B cell (primary cell): ENCODE data around the gene FMC1.

Source experiments
- CTCF ChIP-seq: fragments of 200-600 bp; IDR thresholded peaks from one replicate; pipeline ENCODE4 v1.8.0; 2022; ENCODE audit warnings: antibody characterized with exemption, mild to moderate bottlenecking
- EZH2 ChIP-seq: IDR thresholded peaks from 2 replicates; pipeline ENCODE4 v1.6.1; 2012; ENCODE audit warnings: borderline replicate concordance, low read depth, mild to moderate bottlenecking, moderate library complexity, low read length; ENCODE audit not compliant: insufficient read depth, poor library complexity, severe bottlenecking

- TF ChIP-seq CTCF (no peak), EZH2 (no peak)
These were observed 664 bp downstream of the FMC1 start for GRCh38 chr7:139341776-139342226.
